ENCODE results near the gene ARL17B.

- TF ChIP-seq CTCF (IDR thresholded peaks at IDR 0.05) (peak in 1 of 12 donors; percentile 9), POLR2A (IDR thresholded peaks at IDR 0.05) (peak in 1 of 2 donors; percentile 46)
Measured at GRCh38 chr17:46266656-46267544, 94.7 kb downstream of the ARL17B start.

Measured in heart left ventricle (tissue), 13 donors.